Stomach (tissue), 9 donors: Measurements from ENCODE around the gene NAAA. TPM values are rescaled to one million over a fixed set of nuclear protein-coding genes. Genes with fewer than 3 reads are reported as not detected.

Experiments
- DNase-seq, 2 donors: peaks; one replicate each; pipeline versions ENCODE4 v3.0.0 to v3.0.0-alpha.2; 2013 to 2019
- H3K27ac ChIP-seq, 5 donors: fragments of 200-600 bp in 4 of 5; sonication (generic) in 4 of 5; one replicate each; pipeline ENCODE4 v1.5.1; 2013 to 2019; ENCODE audit warnings: mild to moderate bottlenecking in 1 of 5, moderate library complexity in 1 of 5
- H3K27me3 ChIP-seq, 3 donors: fragments of 200-600 bp; sonication (generic); one replicate each; pipeline ENCODE4 v1.5.1; 2017 to 2019; ENCODE audit warnings: mixed run types in 1 of 3
- H3K36me3 ChIP-seq, 4 donors: fragments of 200-600 bp; sonication (generic); 1 replicate in 3 of 4; 2 replicates in 1 of 4; pipeline ENCODE4 v1.5.1; 2016 to 2019
- H3K4me1 ChIP-seq, 4 donors: fragments of 200-600 bp; sonication (generic); one replicate each; pipeline ENCODE4 v1.5.1; 2016 to 2019
- H3K4me3 ChIP-seq, 4 donors: fragments of 200-600 bp; sonication (generic) in 3 of 4; one replicate each; pipeline ENCODE4 v1.5.1; 2016 to 2019; ENCODE audit warnings: mild to moderate bottlenecking in 1 of 4
- H3K9me3 ChIP-seq, 4 donors: fragments of 200-600 bp; sonication (generic); one replicate each; pipeline ENCODE4 v1.5.1; 2016 to 2019
- EP300 ChIP-seq: sonication (generic); formaldehyde crosslinking; IDR thresholded peaks from one replicate; pipeline ENCODE4 v1.6.1; 2017; ENCODE audit warnings: antibody characterized with exemption
- POLR2A ChIP-seq, 4 donors: fragments of 450-650 bp; IDR thresholded peaks; one replicate each; pipeline ENCODE4 v1.6.1; 2016; ENCODE audit warnings: antibody characterized with exemption in 4 of 4, control low read depth in 2 of 4, mild to moderate bottlenecking in 1 of 4, moderate library complexity in 1 of 4
- POLR2AphosphoS5 ChIP-seq, 3 donors: sonication (generic); formaldehyde crosslinking; IDR thresholded peaks; one replicate each; pipeline ENCODE4 v1.6.1; 2016; ENCODE audit warnings: antibody characterized with exemption in 3 of 3
- WGBS, 5 donors: extraction: QIAGEN DNeasy Blood & Tissue Kit in 3 of 5; methylation state at CpG; one replicate each; pipeline versions ENCODE4 v1.1.5 to v1.1.7; 2013 to 2018; 5-methylcytosine and 5-hydroxymethylcytosine counted together
- intact Hi-C: fragments of 100-400 bp; cut with DNase I; formaldehyde crosslinking; loops from one replicate; pipeline ENCODE4 v1.15.1; 2023; ENCODE audit warnings: low total_unique reads
- polyA plus RNA-seq, 3 donors: library from polyadenylated mRNA; stranded (reverse); fragments of 200-250 nt; gene quantifications; one replicate each; pipeline ENCODE4 v1.2.3, GENCODE V29; 2013
- total RNA-seq, 5 donors: library from RNA; depleted of rRNA; stranded (reverse); fragments of >200 nt; gene quantifications; one replicate each; pipeline versions ENCODE4 v1.1.0 to v1.2.3, GENCODE V29; 2014 to 2016
- TF ChIP-seq, protein P1 (sequence below), 7 experiments: fragments of 450-650 bp in 4 of 7; fragments of 200-600 bp in 3 of 7; sonication (generic) in 3 of 7; IDR thresholded peaks; one replicate each; pipeline ENCODE4 v1.5.1; 2016 to 2019; ENCODE audit warnings: antibody characterized with exemption in 7 of 7, control low read depth in 2 of 7, mild to moderate bottlenecking in 1 of 7
- donor health status: healthy with polysubstance abuse.
- donor health status: Bipolar disorder and iron deficiency.
- donor health status: healthy.

Gene NAAA
- total and polyA plus RNA-seq, 8 donors, result 0.58 to 42.5 (median 10.6) TPM

DNA sequence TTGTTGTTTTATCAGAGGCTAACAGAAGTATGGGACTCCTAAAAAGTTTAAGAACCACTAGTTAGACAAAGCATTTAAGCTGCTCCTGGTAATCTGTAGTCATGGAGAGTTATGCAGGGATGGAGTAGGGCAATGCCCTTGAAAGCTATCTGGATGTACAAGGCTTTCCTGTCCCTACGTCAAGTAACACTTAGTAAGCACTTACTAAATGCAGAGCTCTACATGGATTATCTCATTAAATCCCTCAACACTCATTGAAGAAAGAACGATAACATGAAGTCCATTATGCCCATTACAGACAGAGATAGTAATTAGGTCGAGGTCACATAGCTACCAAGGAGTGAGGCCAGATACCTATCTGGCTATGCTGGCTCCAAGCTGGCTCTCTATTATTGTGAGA, 71.7 kb downstream of the NAAA start:
- H3K4me1 ChIP-seq, result no peaks in the 10 kb centered on the region
- no peak overlapping the region for H3K4me3 ChIP-seq
- no peak overlapping the region for H3K27ac ChIP-seq
- no peaks in the 10 kb centered on the region for H3K36me3 ChIP-seq
- no peak for TF ChIP-seq POLR2AphosphoS5 (IDR thresholded peaks at IDR 0.05)
- TF ChIP-seq, protein P1, sequence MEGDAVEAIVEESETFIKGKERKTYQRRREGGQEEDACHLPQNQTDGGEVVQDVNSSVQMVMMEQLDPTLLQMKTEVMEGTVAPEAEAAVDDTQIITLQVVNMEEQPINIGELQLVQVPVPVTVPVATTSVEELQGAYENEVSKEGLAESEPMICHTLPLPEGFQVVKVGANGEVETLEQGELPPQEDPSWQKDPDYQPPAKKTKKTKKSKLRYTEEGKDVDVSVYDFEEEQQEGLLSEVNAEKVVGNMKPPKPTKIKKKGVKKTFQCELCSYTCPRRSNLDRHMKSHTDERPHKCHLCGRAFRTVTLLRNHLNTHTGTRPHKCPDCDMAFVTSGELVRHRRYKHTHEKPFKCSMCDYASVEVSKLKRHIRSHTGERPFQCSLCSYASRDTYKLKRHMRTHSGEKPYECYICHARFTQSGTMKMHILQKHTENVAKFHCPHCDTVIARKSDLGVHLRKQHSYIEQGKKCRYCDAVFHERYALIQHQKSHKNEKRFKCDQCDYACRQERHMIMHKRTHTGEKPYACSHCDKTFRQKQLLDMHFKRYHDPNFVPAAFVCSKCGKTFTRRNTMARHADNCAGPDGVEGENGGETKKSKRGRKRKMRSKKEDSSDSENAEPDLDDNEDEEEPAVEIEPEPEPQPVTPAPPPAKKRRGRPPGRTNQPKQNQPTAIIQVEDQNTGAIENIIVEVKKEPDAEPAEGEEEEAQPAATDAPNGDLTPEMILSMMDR (IDR thresholded peaks at IDR 0.05), result no peak
- no peak for TF ChIP-seq POLR2A (IDR thresholded peaks at IDR 0.05)
- TF ChIP-seq EP300, result no peak
- H3K9me3 ChIP-seq, result no peaks in the 10 kb centered on the region
- intact Hi-C loops, result no loop called here
- no peaks in the 10 kb centered on the region for H3K27me3 ChIP-seq
- WGBS, 5 donors, result 60 to 66% (median 62%) methylated on average over 3 of the region's 3 CpGs
- DNase-seq, result no peak

DNA sequence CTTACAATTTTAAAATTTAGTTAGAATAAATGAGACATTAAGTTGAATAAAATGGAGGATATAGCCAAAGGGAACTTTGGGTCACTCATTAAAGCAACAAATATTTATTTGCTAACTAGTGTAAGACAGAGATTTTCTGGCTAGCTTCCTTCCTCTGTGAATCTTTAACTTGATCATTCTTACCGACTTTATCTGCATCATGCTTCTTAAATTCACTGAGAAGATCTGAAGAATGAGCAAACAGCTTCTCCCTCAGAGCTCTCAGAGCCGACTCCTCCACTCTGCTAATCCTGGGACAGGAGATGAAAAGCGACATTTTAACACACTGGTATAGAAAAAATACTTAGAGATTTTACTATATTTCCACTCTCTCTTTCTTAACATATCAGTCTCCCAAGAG, 73.7 kb downstream of the NAAA start:
- Histone ChIP-seq H3K27ac (no peak overlapping the region), H3K36me3 (no peaks in the 10 kb centered on the region), H3K4me3 (no peak overlapping the region), H3K4me1 (no peaks in the 10 kb centered on the region), H3K9me3 (no peaks in the 10 kb centered on the region), H3K27me3 (no peaks in the 10 kb centered on the region)
- intact Hi-C loops, result no loop called here
- no peak for DNase-seq
- WGBS, 5 donors, result 40 to 61% (median 49%) methylated on average over 3 of the region's 3 CpGs
- TF ChIP-seq, protein P1 (IDR thresholded peaks at IDR 0.05), result no peak
- TF ChIP-seq POLR2A (IDR thresholded peaks at IDR 0.05), result no peak
- no peak for TF ChIP-seq EP300
- no peak for TF ChIP-seq POLR2AphosphoS5 (IDR thresholded peaks at IDR 0.05)

Other genes with a start within 250 kb of the NAAA start
- 100 to 1,000 TPM in 3 of 5 donors, 10 to 100 TPM in 2; 20.6 to 120 (median 104) TPM for gene USO1, start 216.4 kb downstream of the NAAA start, total RNA-seq
- gene USO1, start 216.4 kb downstream of the NAAA start, polyA plus RNA-seq, result 10 to 100 TPM; 23.0 to 31.3 (median 23.6) TPM
- gene PPEF2, start 38.6 kb downstream of the NAAA start, total RNA-seq, result not detected
- not detected for gene PPEF2, start 38.6 kb downstream of the NAAA start, polyA plus RNA-seq
- gene SDAD1, start 49.9 kb upstream of the NAAA start, total RNA-seq, result 10 to 100 TPM; 14.6 to 42.7 (median 33.0) TPM
- gene SDAD1, start 49.9 kb upstream of the NAAA start, polyA plus RNA-seq, result 10 to 100 TPM; 10.7 to 17.3 (median 14.4) TPM
- 1 to 10 TPM in 2 of 5 donors, under 1 TPM in 1, not detected in 2; 0.37 to 4.3 (median 1.2) TPM for gene CXCL9, start 66.5 kb upstream of the NAAA start, total RNA-seq
- gene CXCL9, start 66.5 kb upstream of the NAAA start, polyA plus RNA-seq, result 1 to 10 TPM in 1 of 3 donors, under 1 TPM in 2; 0.25 to 4.0 (median 0.46) TPM
- under 1 TPM in 1 of 5 donors, not detected in 4; 0.92 TPM for gene CXCL10, start 82.5 kb upstream of the NAAA start, total RNA-seq
- gene CXCL10, start 82.5 kb upstream of the NAAA start, polyA plus RNA-seq, result 10 to 100 TPM in 1 of 3 donors, 1 to 10 TPM in 2; 1.3 to 25.6 (median 4.1) TPM
- 1 to 10 TPM in 1 of 5 donors, under 1 TPM in 1, not detected in 3; 0.43 to 1.3 TPM for gene CXCL11, start 95.1 kb upstream of the NAAA start, total RNA-seq
- gene CXCL11, start 95.1 kb upstream of the NAAA start, polyA plus RNA-seq, result 1 to 10 TPM in 1 of 3 donors, under 1 TPM in 1, not detected in 1; 0.19 to 3.4 TPM
- gene ART3, start 133.7 kb upstream of the NAAA start, total RNA-seq, result 10 to 100 TPM in 1 of 5 donors, under 1 TPM in 2, not detected in 2; 0.45 to 26.3 (median 0.55) TPM
- gene ART3, start 133.7 kb upstream of the NAAA start, polyA plus RNA-seq, result under 1 TPM in 2 of 3 donors, not detected in 1; 0.46 to 0.90 TPM
- 10 to 100 TPM in 3 of 5 donors, 1 to 10 TPM in 2; 9.3 to 87.6 (median 10.3) TPM for gene NUP54, start 207.4 kb upstream of the NAAA start, total RNA-seq
- 10 to 100 TPM; 14.2 to 21.8 (median 21.5) TPM for gene NUP54, start 207.4 kb upstream of the NAAA start, polyA plus RNA-seq